Globus pallidus (tissue), 1 donor: ENCODE data around the gene PCARE.
"Not testable (repeated sequence)": the region's sequence is repeated elsewhere in the genome, so short reads cannot be mapped to it uniquely, and the experiment has no call there.

Experiments used
- DNase-seq: peaks from one replicate; pipeline ENCODE4 v3.0.0-alpha.2; 2015; ENCODE audit warnings: low spot score

Gene PCARE

DNA sequence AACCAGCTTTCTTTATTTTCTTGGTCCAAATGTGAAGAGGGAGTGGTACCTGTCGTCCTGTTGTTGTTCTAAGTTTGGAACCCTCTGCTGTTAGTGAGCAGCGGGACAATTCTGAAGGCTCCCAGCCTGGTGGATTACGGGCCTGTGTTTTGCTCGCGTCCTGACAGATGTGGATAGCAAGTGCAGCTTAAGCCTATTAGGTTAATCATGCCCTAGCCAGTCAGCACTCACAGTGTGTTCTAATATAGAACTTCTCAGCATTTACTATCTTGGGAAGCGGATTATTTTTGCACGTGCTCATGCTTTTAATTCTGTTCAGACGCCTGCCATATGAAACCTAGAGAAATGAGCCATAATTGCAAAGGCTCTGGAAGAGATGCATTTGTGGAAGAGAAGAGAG is at the start of gene PCARE:
Gene PCARE, minus strand, starts transcription at position 113 of the 400 bp plus-strand sequence. CDS start 262 bp downstream, outside the sequence.
- no peak for DNase-seq

DNA sequence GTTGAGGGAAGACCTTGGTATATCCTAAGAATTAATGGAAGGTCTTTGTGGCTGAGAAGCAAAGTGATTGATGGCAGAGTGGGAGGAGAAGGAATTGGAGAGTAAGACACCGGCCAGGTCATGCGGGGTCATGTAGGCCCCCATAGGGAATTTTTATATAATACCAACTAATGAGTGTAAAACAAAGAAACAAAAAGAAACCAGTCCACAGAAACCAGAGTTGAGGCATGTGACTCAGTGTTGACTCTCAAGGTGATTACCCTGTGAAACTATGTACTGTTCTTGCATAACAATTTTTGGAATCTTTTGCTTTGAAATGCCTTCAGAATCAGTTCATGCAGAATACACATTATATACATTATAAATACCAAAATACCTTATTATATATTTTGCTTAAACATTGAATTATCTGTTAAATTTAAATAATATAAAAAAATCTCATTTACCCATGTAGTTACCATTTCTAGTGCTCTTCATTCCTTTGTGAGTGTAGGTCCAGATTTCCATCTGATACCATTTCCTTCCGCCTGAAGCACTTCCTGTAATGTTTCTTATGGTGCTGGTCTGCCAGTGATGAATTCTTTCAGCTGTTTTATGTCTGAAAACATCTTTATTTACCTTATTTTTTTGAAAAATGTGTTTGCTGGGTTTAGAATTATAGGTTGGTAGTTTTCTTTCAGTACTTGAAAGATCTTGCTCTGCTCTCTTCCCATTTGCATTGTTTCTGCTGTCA is 49.5 kb upstream of the PCARE start:
- DNase-seq: no peak

DNA sequence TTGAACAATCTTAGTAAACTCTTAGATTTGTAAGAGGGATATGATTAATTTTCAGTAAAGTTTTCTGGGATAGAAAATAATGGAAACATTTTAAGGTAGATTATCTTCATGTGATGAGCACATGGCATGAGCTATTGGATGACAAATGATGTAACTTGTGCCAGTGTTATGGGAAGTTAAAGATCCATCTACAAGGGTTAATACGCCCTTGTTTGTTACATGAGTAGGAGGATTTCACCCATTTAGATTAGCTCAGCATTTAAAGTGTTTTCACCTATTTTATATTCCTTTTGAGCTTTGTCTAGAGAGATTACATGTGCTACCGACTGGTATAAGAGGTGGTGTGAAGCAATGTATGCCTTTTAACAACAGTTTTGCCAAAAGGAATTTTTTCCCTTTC is 46.5 kb upstream of the PCARE start:
- no peak for DNase-seq

DNA sequence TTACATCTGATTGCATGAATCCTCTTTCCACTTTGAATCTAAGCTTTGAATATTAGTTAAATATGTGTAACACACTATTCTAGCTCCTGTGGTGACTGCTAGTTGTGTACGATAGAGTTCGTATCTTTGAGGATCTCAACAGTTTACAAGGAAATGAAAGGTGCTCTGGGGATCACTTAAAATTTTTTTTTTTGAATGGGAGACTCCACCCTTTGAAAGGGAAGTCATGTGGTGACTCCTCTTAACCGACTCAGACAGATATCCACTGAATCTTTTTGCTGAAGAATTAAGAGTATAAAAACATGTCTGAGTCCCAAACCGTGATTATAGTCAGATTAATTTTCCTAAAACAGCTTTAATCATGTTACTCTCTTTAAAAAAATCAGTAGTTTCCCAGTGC is 44.9 kb upstream of the PCARE start:
- DNase-seq: no peak

DNA sequence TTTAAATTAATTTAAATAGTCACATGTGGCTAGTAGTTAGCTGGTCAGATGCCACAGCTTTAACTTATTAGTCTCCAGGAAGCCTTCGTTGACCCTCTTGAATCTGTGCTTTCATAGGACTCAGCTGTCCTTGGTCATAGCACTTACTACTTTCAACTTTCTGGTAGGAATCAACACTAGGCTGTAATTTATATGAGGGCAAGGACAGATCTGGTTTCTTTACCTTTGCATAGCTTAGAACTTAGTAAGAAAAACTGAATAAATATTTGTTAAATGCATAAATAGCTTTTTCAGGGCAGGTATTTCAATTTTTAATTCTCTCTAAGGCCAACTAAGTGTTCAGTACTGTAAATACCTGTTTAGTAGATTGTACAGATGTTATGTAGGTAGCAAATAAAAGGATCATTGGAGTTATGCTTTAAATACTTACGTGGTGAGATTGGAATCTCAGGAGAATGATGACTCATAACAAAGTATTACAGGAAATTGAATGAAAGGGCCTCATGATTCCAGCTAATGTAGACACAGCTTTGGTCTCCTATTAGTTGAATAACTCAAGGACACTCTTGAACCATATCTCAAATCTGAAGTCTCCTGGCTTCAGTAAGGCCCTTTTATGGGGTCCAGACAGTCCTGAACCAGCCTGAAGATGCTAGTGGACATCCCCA is 43.4 kb upstream of the PCARE start:
- DNase-seq: no peak

DNA sequence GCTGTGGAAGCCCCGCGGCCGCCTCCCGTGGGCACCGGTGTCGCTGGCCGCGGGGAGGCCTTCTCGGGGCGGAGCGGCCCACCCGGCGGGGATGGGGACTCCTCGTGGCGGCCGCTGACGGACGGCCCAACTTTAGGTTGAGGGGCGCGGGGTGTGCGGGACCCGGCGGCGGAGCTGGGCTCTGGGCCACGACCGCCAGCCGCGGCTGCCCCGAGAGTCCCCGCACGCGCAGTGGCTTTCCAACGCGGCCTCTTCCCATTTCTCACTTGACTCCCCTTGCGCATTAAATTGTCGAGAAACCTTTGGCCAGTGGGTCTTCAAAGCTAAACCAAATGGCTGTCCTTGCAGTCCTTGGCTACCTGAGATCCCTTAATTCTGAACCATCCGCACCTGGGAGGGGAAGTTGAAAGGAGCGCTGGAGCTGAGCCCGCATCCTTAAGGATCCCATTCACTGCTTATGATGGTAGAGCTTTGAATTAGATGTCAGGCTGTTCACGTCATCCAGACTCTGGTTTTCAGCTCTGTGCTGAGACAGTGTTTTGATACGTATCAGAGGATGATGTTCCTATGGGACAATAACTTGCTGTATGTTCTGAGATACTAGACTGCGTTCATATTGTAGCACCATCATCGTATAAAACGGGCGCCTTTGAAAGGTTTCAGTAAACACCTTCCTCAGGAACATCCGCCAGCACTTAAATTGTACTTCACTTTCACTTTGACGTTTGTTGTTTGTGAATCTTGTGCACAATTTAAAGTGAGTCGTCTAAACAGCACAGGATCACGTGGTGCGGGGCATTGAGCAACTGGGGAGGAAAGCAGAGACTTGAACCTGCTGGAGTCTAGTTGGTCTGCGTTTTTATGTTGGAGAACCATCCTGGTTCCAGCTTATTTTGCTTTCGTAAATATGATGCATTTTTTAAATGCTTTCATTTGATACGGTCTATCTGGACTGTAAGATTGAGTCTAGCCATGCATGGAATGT is 41.8 kb upstream of the PCARE start:
- DNase-seq: peak; percentile 84

DNA sequence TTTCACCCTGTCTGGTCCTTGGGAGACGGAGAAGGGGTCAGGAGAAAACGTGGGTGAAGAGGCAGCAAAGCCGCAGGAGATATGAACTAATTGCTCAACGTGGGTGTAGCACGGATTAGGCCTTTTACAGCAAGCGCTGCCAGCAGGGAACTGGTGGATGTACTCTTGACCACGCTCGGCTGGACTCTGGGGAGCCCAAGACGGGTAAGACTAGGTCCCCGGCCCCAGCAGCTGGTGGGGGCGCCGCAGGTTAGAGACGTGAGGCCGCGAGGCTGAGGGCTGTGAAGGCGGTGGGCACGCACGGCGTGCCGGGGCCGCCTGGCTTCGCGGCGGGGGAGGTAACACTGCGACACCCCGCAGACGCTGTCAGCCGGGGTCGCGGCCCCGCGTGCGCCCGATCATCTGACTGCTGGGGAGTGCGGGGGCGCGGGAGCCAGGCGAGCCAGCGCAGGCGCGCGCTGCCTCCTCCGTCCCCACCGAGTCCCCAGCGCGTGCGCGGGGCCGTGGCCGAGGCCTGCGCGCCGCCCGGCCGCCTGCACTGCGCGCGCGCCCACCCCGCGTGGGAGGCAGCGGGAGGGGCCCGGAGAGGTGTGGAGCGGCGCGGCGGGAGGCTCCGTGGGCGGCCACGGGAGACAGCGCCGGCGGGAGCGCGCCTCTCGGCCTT is 40.8 kb upstream of the PCARE start, which contains the start of gene CLIP4:
Gene CLIP4, plus strand, starts transcription at position 470 of the 664 bp plus-strand sequence. CDS start 5,974 bp downstream, outside the sequence.
- DNase-seq: peak; percentile 80

DNA sequence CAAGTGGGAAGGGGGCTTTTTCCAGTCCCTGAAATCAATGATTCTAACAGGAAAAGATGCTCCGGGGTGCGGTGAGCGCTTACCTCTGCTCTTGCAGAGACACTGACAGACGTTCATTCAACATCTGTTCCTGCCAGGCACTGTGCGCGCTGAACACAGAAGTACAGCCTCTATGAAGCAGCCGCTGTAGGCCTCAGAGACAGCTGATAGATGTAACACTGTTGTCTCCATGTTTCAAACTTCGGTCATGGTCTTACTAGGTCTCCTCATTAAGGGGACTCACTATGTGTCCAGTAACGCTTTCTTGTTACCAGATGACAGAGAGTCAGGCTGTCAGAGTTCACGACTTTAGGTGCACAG is 40.2 kb upstream of the PCARE start:
- peak; percentile 61 for DNase-seq

DNA sequence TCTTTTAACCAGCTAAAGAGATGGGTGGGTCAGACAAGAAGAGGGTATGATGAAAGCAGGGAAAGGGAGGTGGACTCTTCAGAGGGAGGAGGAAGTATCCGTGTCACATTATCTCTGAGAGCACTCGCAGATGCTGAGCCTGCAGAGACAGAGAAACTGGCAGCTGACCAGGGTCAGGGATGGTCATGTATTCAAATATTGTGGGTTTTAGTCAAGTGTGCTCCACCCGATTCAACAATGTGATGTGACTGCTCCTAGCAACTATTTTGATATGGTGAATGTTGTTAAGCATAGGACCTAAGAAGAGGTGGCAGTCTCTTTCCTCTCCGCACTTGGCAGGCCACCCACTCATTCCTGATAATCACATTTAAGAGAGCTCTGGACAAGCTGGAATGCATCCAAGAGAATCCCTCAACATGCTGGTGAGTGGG is 39.6 kb upstream of the PCARE start:
- DNase-seq: no peak

DNA sequence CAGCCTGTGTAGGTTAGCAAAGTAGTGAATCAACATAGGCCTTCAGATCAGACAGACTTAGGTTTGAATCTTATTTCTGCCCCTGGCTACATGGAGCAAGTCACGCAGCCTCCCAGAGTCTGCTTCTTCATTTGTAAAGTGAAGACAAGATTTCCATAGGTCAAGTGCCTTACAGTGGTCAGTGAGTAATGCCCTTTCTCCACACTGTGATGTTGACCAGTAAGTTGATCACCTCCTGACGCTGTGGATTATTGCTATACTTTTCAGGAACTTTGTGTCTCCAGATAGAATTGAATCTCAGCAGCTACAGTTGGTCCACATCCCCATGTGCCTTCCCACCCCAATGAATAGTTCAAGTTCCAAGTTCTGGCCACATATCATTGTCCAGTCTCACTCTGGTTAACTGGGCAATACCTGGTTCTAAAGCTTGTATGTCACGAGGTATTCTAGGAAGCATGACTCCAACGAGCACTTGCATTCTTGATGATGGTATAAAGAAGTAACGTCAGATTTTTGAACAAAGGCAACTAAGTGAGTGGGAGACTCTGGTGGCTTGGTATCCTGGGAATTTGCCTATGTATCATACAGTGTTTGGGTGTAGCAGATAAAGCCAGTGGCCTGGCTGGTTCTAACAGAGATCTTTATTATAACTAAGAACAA is 38.8 kb upstream of the PCARE start:
- no peak for DNase-seq

DNA sequence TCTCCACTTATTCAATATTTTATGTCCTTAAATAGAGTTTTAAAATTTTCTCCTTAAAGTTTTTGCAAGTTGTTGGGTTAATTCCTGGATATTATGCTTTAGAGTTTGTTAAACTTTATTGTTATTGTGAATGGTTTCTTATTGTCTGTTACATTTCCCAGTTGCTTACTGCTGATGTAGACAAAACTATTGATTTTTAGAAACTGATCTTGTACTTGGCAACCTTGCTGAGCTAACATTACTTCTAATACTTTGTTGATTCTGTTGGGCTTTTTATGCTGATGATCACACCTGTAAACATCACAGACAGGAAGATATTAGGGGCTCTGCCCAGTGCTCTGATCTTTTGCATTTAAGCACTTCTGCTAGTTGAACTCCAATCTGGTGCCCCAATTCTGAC is 38.1 kb upstream of the PCARE start:
- DNase-seq: no peak

DNA sequence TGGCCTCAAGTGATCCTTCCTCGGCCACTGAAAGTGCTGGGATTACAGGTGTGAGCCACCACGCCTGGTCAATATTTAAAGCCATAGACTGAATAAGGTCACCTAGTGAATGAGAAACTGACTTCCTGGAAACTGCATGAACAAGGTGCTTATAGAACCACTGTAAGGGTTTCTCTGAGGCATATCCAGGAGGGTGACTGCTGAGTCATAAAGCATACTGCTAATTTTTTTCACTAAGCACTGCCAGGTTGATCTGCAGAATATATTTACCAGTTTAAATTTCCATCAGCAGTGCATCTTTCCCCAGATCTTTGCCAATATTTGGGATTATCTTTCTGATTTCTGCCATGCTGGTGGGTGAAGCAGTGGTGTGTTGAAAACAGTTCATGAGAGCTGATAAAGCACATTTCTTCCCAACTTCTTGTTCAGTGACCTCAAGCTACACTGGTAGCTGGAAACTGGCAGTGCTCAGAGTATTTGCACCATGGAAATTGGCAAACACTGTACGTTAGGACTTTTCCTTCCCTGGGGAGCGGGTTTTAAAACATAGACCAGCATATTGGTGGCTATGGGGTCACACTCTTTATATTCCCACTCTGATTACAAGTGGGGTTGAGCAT is 36.7 kb upstream of the PCARE start:
- no peak for DNase-seq

DNA sequence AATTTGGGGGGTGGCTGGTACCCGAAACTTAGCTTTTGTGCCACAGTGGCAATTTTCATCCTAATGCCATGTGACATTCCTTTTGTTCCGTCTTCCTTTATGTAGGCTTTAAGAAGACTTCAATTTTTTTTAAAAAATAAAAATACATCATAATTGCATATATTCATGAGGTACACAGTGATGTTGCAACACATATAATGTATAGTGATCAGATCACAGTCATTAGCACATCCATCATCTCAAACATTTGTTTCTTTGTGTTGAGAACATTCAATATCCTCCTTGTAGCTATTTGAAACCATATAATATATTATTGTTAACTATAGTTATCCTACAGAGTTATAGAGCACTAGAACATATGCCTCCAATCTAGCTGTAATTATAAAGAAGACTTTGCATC is 34.9 kb upstream of the PCARE start:
- no peak for DNase-seq

DNA sequence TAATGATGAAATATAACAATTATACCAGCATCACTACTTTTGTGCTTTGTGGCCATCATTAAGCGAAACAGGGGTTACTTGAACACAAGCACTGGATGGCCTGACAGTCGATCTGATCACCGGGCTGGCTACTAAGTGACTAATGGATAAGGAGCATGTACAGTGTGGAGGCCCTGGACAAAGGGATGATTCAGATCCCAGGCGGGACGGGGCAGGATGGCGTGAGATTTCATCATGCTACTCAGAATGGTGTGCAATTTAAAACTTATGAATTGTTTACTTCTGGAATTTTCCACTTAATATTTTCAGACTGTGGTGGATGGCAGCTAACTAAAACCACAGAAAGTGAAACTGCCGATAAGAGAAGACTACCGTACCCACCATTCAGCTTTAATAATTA is 33.9 kb upstream of the PCARE start:
- DNase-seq: peak; percentile 88

DNA sequence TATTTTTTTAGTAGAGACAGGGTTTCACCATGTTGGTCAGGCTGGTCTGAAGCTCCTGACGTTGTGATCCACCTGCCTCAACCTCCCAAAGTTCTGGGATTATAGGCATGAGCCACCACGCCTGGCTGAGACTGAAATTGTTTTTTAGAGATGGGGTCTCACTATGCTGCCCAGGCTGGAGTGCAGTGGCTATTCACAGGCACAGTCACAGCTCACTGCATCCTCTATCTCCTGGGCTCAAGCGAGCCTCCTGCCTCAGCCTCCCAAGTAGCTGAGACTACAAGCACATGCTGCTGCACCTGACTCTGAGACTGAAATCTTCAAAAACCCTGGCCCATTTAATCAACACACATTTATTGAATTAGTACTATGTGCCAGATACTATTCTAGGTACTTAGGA is 33.2 kb upstream of the PCARE start:
- DNase-seq: not testable (repeated sequence)

DNA sequence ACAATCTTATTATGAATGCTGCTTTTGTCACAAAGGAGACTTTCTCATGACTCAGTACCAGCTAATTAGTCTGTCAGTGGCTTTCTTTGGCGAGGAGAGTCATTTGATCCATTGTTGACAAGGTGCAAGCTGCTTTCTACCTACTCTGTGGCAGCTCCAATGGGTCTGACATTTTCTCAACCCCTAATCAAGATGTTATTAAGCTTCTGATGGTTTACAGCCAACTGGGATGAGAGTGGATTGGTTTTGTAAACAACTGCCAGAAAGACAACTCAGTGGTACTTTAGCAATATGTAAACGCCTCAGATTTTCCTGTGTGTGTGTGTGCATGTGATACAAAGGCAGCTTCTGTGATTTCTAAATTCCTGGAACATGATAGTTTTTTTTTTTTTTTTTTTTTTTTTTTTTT is 32.7 kb upstream of the PCARE start:
- DNase-seq: no peak

DNA sequence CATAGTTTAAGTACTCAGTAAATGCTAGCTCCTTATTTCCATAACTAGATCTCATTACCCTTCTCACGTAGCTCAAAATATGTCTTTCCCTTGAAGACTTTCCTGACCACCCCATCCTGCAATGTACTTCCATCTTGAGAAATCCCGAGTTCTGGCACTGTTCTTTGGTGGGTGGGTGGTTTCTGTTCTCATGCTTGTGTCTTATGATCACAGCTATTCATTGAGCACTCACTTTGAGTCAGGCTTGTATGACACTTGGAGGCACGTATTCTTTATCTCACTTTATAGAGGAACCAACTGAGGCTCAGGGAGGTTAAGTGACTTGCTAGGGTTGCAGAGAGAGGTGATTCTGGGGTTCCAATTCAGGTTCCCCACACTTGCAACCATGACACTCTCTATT is 31.9 kb upstream of the PCARE start:
- DNase-seq: no peak

DNA sequence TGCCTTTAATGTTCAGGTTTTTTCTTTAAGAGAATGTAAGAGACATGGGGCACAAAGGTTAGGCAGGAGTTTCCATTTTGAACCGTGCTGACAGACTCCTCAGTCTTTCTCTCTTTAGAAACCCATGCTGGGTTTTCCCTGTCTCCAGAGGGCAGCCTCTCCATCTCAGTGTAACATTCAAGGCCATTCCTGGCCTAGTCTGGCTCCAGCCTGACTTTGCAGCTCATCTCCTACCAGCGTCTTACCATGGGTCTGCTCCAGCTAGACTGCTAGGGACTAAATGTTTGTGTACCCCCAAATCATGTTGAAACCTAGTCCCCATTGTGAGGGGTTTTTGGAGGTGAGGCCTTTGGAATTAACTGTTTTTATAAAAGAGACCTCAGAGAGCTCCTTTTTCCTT is 31.1 kb upstream of the PCARE start:
- no peak for DNase-seq

DNA sequence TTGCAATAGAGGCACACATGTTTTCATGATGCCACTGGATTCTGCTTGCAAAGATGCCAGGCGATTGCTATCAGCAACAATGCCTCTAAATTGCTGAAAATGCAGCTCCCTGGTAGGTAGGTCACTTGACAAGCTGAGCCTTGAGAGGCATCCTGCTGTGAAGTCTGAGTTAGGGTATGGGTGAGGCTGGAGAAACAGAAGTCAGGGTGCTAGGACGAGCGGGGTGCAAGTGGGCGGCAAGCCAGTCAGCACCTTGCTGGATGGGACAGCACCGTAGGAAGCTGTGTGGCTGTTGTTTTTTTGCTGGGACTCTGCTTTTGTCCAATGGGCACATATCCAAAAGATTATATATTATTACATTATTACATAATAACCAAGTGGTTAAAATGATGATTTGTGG is 30.4 kb upstream of the PCARE start:
- DNase-seq: no peak

DNA sequence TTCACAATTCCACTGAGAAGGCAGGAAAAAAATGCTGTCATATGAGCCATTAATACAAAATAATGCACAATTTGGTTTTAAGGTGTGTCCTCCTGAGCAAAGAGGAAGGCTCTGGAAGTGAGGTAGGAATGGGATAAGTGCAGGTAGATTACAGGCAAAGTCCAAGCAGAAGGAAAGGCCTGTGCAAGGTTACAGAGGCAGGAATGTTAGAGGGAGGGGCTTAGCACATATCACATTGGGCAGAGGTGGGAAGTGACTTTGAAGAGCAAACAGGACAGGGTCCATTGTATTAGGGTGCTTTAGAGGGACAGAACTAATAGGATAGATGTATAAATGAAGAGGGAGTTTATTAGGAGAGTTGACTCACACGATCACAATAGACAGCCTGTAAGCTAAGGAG is 26.2 kb upstream of the PCARE start:
- no peak for DNase-seq

DNA sequence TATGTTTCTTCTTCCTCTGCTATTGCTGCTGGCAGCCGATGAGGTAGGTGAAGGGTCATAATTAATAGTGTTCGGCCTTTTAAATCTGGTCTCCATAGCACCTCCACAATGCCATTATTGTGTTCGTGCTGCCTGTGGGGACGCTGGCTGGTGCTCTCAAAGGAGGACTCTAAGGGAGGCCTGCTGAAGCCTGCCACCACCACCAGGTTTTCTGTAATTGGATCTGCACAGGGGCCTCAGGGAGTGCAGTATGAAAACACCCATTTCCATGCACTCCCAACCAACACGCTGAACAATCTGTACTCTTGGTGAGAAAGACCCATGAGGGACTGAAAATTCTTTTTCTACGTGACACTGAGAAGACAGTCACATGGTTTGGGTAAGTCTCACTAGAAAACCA is 23.2 kb upstream of the PCARE start:
- no peak for DNase-seq
